DND-41 (cell line): ENCODE data around the gene TRAK1.

Experiments used
- ATAC-seq: fragments of 200-7000 bp; cut with Tn5 transposase; 3 replicates; pipeline ENCODE4 v1.9.1; 2021; ENCODE audit warnings: low read depth; ENCODE audit not compliant: insufficient read depth
- DNase-seq: peaks from one replicate; pipeline ENCODE4 v3.0.0-alpha.2; 2020
- H2AFZ ChIP-seq: 2 replicates; pipeline ENCODE4 v1.6.0; 2012; ENCODE audit warnings: low read depth, low read length
- H3K27ac ChIP-seq: 2 replicates; pipeline ENCODE4 v1.5.1; 2012; ENCODE audit warnings: low read length, inconsistent platforms
- H3K27me3 ChIP-seq: fragments of 200-600 bp; sonication (generic); 2 replicates; pipeline ENCODE4 v1.6.0; 2012; ENCODE audit warnings: low read length, mild to moderate bottlenecking, inconsistent platforms; ENCODE audit not compliant: insufficient read depth, poor library complexity
- H3K36me3 ChIP-seq: 2 replicates; pipeline ENCODE4 v1.5.1; 2012; ENCODE audit warnings: low read length, inconsistent platforms; ENCODE audit not compliant: insufficient read depth
- H3K4me1 ChIP-seq: 2 replicates; pipeline ENCODE4 v1.5.1; 2012; ENCODE audit warnings: mild to moderate bottlenecking, low read length; ENCODE audit not compliant: insufficient read depth
- H3K4me2 ChIP-seq: 2 replicates; pipeline ENCODE4 v1.6.0; 2012; ENCODE audit warnings: mild to moderate bottlenecking, moderate library complexity, low read length, inconsistent platforms; ENCODE audit not compliant: insufficient read depth
- H3K4me3 ChIP-seq, 2 experiments: fragments of 200-600 bp in 1 of 2; shearing (Covaris generic) in 1 of 2; 2 replicates each; pipeline ENCODE4 v1.5.1; 2012 to 2016; ENCODE audit warnings: inconsistent platforms in 2 of 2, low read length in 2 of 2, mild to moderate bottlenecking in 2 of 2, low read depth in 1 of 2, moderate library complexity in 1 of 2
- H3K79me2 ChIP-seq: 2 replicates; pipeline ENCODE4 v1.6.0; 2012; ENCODE audit warnings: low read length, inconsistent platforms; ENCODE audit not compliant: insufficient read depth
- H3K9ac ChIP-seq: 2 replicates; pipeline ENCODE4 v1.6.0; 2012; ENCODE audit warnings: low read depth, mild to moderate bottlenecking, inconsistent platforms, low read length, moderate library complexity
- H3K9me3 ChIP-seq: 2 replicates; pipeline ENCODE4 v1.5.1; 2012; ENCODE audit warnings: low read length, moderate library complexity, mild to moderate bottlenecking, inconsistent platforms; ENCODE audit not compliant: insufficient read depth, severe bottlenecking
- H4K20me1 ChIP-seq: 2 replicates; pipeline ENCODE4 v1.6.0; 2012; ENCODE audit warnings: low read length; ENCODE audit not compliant: insufficient read depth
- CTCF ChIP-seq: IDR thresholded peaks from 2 replicates; pipeline ENCODE4 v1.5.1; 2012; ENCODE audit warnings: borderline replicate concordance, low read length, moderate library complexity, mild to moderate bottlenecking; ENCODE audit not compliant: poor library complexity, severe bottlenecking; ENCODE audit errors: extremely low read depth
- EZH2 ChIP-seq: IDR thresholded peaks from 3 replicates; pipeline ENCODE4 v1.6.1; 2012; ENCODE audit warnings: borderline replicate concordance, low read depth, mild to moderate bottlenecking, moderate library complexity, low read length, inconsistent platforms; ENCODE audit not compliant: severe bottlenecking

The TRAK1 gene

GRCh38 chr3:42096796-42097565 is 5.8 kb downstream of the TRAK1 start:
- no peaks in the 10 kb centered on the region for H3K9me3 ChIP-seq
- H2AFZ ChIP-seq = no peak overlapping the region
- H3K36me3 ChIP-seq = no peaks in the 10 kb centered on the region
- TF ChIP-seq CTCF = no peak
- TF ChIP-seq EZH2 = no peak
- no peak for DNase-seq
- no peak for ATAC-seq
- H3K4me1 ChIP-seq = no peaks in the 10 kb centered on the region
- no peak overlapping the region for H3K4me2 ChIP-seq
- no peak overlapping the region for H3K27ac ChIP-seq
- no peak overlapping the region for H3K9ac ChIP-seq
- no peaks in the 10 kb centered on the region for H3K27me3 ChIP-seq
- no peak overlapping the region for H3K4me3 ChIP-seq
- no peaks in the 10 kb centered on the region for H3K79me2 ChIP-seq
- H4K20me1 ChIP-seq = no peaks in the 10 kb centered on the region; the same call in 1 of the 2 replicates

- Histone ChIP-seq H3K27ac (no peak overlapping the region), H3K27me3 (no peaks in the 10 kb centered on the region), H3K4me3 (no peak overlapping the region), H3K36me3 (no peaks in the 10 kb centered on the region), H3K4me1 (peaks cover 5% of the 10 kb centered on the region), H3K9me3 (no peaks in the 10 kb centered on the region), H3K79me2 (no peaks in the 10 kb centered on the region), H2AFZ (no peak overlapping the region), H3K4me2 (no peak overlapping the region), H3K9ac (no peak overlapping the region), H4K20me1 (no peaks in the 10 kb centered on the region; the same call in 1 of the 2 replicates)
- ATAC-seq = no peak
- no peak for DNase-seq
- TF ChIP-seq EZH2 = no peak
- no peak for TF ChIP-seq CTCF
Observed at GRCh38 chr3:42097566-42097946, 6.4 kb downstream of the TRAK1 start.

GRCh38 chr3:42098171-42098570 is 7.0 kb downstream of the TRAK1 start:
- no peaks in the 10 kb centered on the region for H3K9me3 ChIP-seq
- H3K27me3 ChIP-seq = no peaks in the 10 kb centered on the region
- ATAC-seq = no peak
- H3K4me3 ChIP-seq = no peak overlapping the region
- H3K36me3 ChIP-seq = no peaks in the 10 kb centered on the region
- H3K4me1 ChIP-seq = peaks cover 8% of the 10 kb centered on the region
- DNase-seq = no peak
- no peak overlapping the region for H2AFZ ChIP-seq
- no peak overlapping the region for H3K27ac ChIP-seq
- H3K79me2 ChIP-seq = no peaks in the 10 kb centered on the region
- H4K20me1 ChIP-seq = no peaks in the 10 kb centered on the region; the same call in 1 of the 2 replicates
- no peak overlapping the region for H3K4me2 ChIP-seq
- H3K9ac ChIP-seq = no peak overlapping the region
- TF ChIP-seq EZH2 = no peak
- TF ChIP-seq CTCF = no peak
